HepG2 (cell line): Measurements from ENCODE around the gene VPS13D. TPM values are rescaled to one million over a fixed set of nuclear protein-coding genes. Genes with fewer than 3 reads are reported as not detected.

Source experiments
- ATAC-seq: fragments of 200-7000 bp; cut with Tn5 transposase; 3 replicates; pipeline ENCODE4 v1.9.1; 2020; ENCODE audit warnings: mild to moderate bottlenecking, moderate library complexity
- BruUV-seq: library from RNA; stranded (reverse); fragments of 400-500 nt; replicated peaks from 2 replicates; lab custom pipeline; 2021; lab: Mats Ljungman, UMichigan
- CTCF ChIA-PET: fragments of 300-600 bp; formaldehyde crosslinking; extraction: SDS; loops from one replicate; lab custom pipeline; 2021; ENCODE audit warnings: low total read pairs, inconsistent platforms, low intra/inter-chr PET ratio; lab: Yijun Ruan, JAX
- POLR2A ChIA-PET: fragments of 350-600 bp; sonication (Branson Sonifier 250); formaldehyde crosslinking; loops from one replicate; lab custom pipeline; 2020; ENCODE audit warnings: antibody characterized with exemption, inconsistent platforms; lab: Yijun Ruan, JAX
- DNase-seq: peaks from one replicate; pipeline ENCODE4 v3.0.0-alpha.2; 2015; ENCODE audit warnings: low spot score
- FAIRE-seq: peaks from 3 replicates; lab custom pipeline; 2011; peaks lifted over from hg19 to GRCh38; lab: Jason Lieb, UNC
- H2AFZ ChIP-seq: one replicate; pipeline ENCODE4 v1.6.1; 2011; ENCODE audit warnings: low read length, inconsistent platforms
- H3K27ac ChIP-seq: fragments of 300-600 bp; 3 replicates; pipeline ENCODE4 v1.8.0; 2011; ENCODE audit warnings: mixed run types, mild to moderate bottlenecking, mixed read lengths, low read length, inconsistent platforms; ENCODE audit not compliant: insufficient read depth; ENCODE audit errors: extremely low read length
- H3K27me3 ChIP-seq, 2 experiments: fragments of 200-600 bp in 1 of 2; 2 replicates in 1 of 2; 3 replicates in 1 of 2; pipeline versions ENCODE4 v1.6.0 to v1.8.0; 2011; ENCODE audit warnings: low read length in 2 of 2, mild to moderate bottlenecking in 2 of 2, moderate library complexity in 2 of 2, inconsistent platforms in 1 of 2; ENCODE audit not compliant: insufficient read depth in 2 of 2, control insufficient read depth in 1 of 2
- H3K36me3 ChIP-seq, 2 experiments: fragments of 200-600 bp in 1 of 2; replicated peaks in 1 of 2; 2 replicates in 1 of 2; 3 replicates in 1 of 2; pipeline versions ENCODE4 v1.5.1 to v1.8.0; 2011; ENCODE audit warnings: low read length in 2 of 2, inconsistent platforms in 1 of 2; ENCODE audit not compliant: insufficient read depth in 2 of 2, control insufficient read depth in 1 of 2
- H3K4me1 ChIP-seq: 2 replicates; pipeline ENCODE4 v1.5.1; 2012; ENCODE audit warnings: low read length, inconsistent platforms; ENCODE audit not compliant: insufficient read depth
- H3K4me2 ChIP-seq: 2 replicates; pipeline ENCODE4 v1.6.0; 2011; ENCODE audit warnings: low read depth, low read length, inconsistent platforms
- H3K4me3 ChIP-seq, 3 experiments: fragments of 200-600 bp in 1 of 3; sonication (generic), shearing (Covaris generic) in 1 of 3; replicated peaks in 1 of 3; 2 replicates each; pipeline ENCODE4 v1.5.1; 2011 to 2016; ENCODE audit warnings: low read length in 3 of 3, inconsistent platforms in 2 of 3, low read depth in 2 of 3, mild to moderate bottlenecking in 2 of 3, control low read depth in 1 of 3, mixed read lengths in 1 of 3; ENCODE audit not compliant: insufficient read depth in 1 of 3
- H3K79me2 ChIP-seq: one replicate; pipeline ENCODE4 v1.6.1; 2011; ENCODE audit warnings: low read length, inconsistent platforms; ENCODE audit not compliant: insufficient read depth
- H3K9ac ChIP-seq: 2 replicates; pipeline ENCODE4 v1.6.0; 2011; ENCODE audit warnings: mild to moderate bottlenecking, low read depth, low read length, inconsistent platforms; ENCODE audit not compliant: insufficient read depth
- H3K9me3 ChIP-seq: 2 replicates; pipeline ENCODE4 v1.5.1; 2012; ENCODE audit warnings: mild to moderate bottlenecking, low read length
- H4K20me1 ChIP-seq: 2 replicates; pipeline ENCODE4 v1.6.0; 2011; ENCODE audit warnings: inconsistent platforms, mild to moderate bottlenecking, low read length, moderate library complexity; ENCODE audit not compliant: insufficient read depth
- BRD4 ChIP-seq: sonication (generic); formaldehyde crosslinking; IDR thresholded peaks from 2 replicates; pipeline ENCODE4 v1.4.0; 2020; ENCODE audit warnings: missing genetic modification reagents
- EEA1 ChIP-seq: sonication (generic); formaldehyde crosslinking; IDR thresholded peaks from 2 replicates; pipeline ENCODE4 v1.5.1; 2020; ENCODE audit warnings: mild to moderate bottlenecking, missing genetic modification reagents, borderline replicate concordance
- FOSL1 ChIP-seq: sonication (generic); formaldehyde crosslinking; IDR thresholded peaks from 2 replicates; pipeline ENCODE4 v1.9.0; 2021; ENCODE audit warnings: missing genetic modification reagents, borderline replicate concordance
- ISX ChIP-seq: sonication (generic); formaldehyde crosslinking; conservative IDR thresholded peaks from 2 replicates; pipeline ENCODE4 v1.5.0; 2020; ENCODE audit warnings: missing genetic modification reagents
- KAT8 ChIP-seq: IDR thresholded peaks from 2 replicates; pipeline ENCODE4 v1.6.1; 2016; ENCODE audit warnings: missing genetic modification reagents, missing compliant biosample characterization
- MAZ ChIP-seq, 2 experiments: sonication (generic) in 1 of 2; formaldehyde crosslinking in 1 of 2; IDR thresholded peaks; 2 replicates each; pipeline versions ENCODE4 v1.5.0 to v1.6.1; 2012 to 2020; ENCODE audit warnings: low read depth in 2 of 2, mild to moderate bottlenecking in 2 of 2, borderline replicate concordance in 1 of 2, improper control_type of control experiment in 1 of 2, low read length in 1 of 2, missing genetic modification reagents in 1 of 2, moderate library complexity in 1 of 2
- REST ChIP-seq, 2 experiments: IDR thresholded peaks; 2 replicates each; pipeline ENCODE4 v1.6.1; 2011 to 2012; ENCODE audit warnings: low read length in 2 of 2, borderline replicate concordance in 1 of 2, low read depth in 1 of 2, mild to moderate bottlenecking in 1 of 2, moderate library complexity in 1 of 2
- SCMH1 ChIP-seq: sonication (generic); formaldehyde crosslinking; IDR thresholded peaks from 2 replicates; pipeline ENCODE4 v1.9.0; 2021; ENCODE audit warnings: missing genetic modification reagents, mild to moderate bottlenecking, borderline replicate concordance
- TCF12 ChIP-seq, 2 experiments: fragments of 450-650 bp in 1 of 2; sonication (generic) in 1 of 2; formaldehyde crosslinking in 1 of 2; IDR thresholded peaks; 2 replicates each; pipeline versions ENCODE4 v1.6.1 to v1.8.0; 2017 to 2022; ENCODE audit warnings: antibody characterized with exemption in 1 of 2, mild to moderate bottlenecking in 1 of 2, missing genetic modification reagents in 1 of 2, moderate library complexity in 1 of 2
- ZBTB21 ChIP-seq: sonication (generic); formaldehyde crosslinking; IDR thresholded peaks from 2 replicates; pipeline ENCODE4 v1.4.0; 2020; ENCODE audit warnings: missing genetic modification reagents
- ZNF232 ChIP-seq: sonication (generic); formaldehyde crosslinking; IDR thresholded peaks from 2 replicates; pipeline ENCODE4 v1.4.0; 2020; ENCODE audit warnings: missing genetic modification reagents, borderline replicate concordance
- ZNF234 ChIP-seq: sonication (generic); formaldehyde crosslinking; conservative IDR thresholded peaks from 2 replicates; pipeline ENCODE4 v1.5.1; 2020; ENCODE audit warnings: mild to moderate bottlenecking, missing genetic modification reagents
- ZNF530 ChIP-seq: sonication (generic); formaldehyde crosslinking; IDR thresholded peaks from 2 replicates; pipeline ENCODE4 v1.5.0; 2020; ENCODE audit warnings: low read depth, mild to moderate bottlenecking, missing genetic modification reagents
- ZNF687 ChIP-seq: sonication (generic); formaldehyde crosslinking; IDR thresholded peaks from 2 replicates; pipeline ENCODE4 v1.5.1; 2020; ENCODE audit warnings: mild to moderate bottlenecking, missing genetic modification reagents, moderate library complexity
- WGBS: methylation state at CpG from one replicate; pipeline ENCODE4 v1.1.6; 2017; ENCODE audit warnings: low lambda C conversion rate; 5-methylcytosine and 5-hydroxymethylcytosine counted together
- in situ Hi-C: cut with HindIII; loops from 2 replicates; pipeline ENCODE4 v1.10.0; 2017; ENCODE audit warnings: low pct_unique_long_range_greater_than_20kb; ENCODE audit not compliant: extremely low pct_ligation_motif_present
- intact Hi-C: fragments of 100-400 bp; cut with micrococcal nuclease; formaldehyde crosslinking; loops from one replicate; pipeline ENCODE4 v1.10.0; 2022; ENCODE audit not compliant: unreplicated experiment
- polyA plus RNA-seq, 8 experiments: library from polyadenylated mRNA; depleted of rRNA in 3 of 8; stranded (reverse) in 7 of 8; unstranded in 1 of 8; fragments of >200 nt; fragmentation: Illumina TruSeq in 4 of 8; extraction: Trizol in 4 of 8; gene quantifications; 2 replicates each; pipeline versions ENCODE4 v1.2.1 to v1.2.3, GENCODE V29; 2011 to 2016; ENCODE audit warnings: low read depth in 4 of 8, missing spikeins in 1 of 8, mixed read lengths in 1 of 8; ENCODE audit not compliant: insufficient read depth in 1 of 8
- total RNA-seq, 5 experiments: library from RNA; depleted of rRNA; stranded (reverse); fragments of >200 nt; fragmentation: Illumina TruSeq; extraction: Trizol; gene quantifications; 2 replicates each; pipeline ENCODE4 v1.2.3, GENCODE V29; 2016; ENCODE audit warnings: low read depth in 1 of 5

Gene VPS13D
- total and polyA plus RNA-seq, 2 of the 13 experiments (the other 11 are each of a cell fraction or from before 2014, with no cell fraction given), result 8.6 to 13.9 TPM

GRCh38 chr1:12539705-12540579 is 310.1 kb downstream of the VPS13D start:
- no peaks in the 10 kb centered on the region for H3K36me3 ChIP-seq
- H3K4me3 ChIP-seq, result peak overlapping the region; percentile 42 to 69 (median 43)
- CTCF ChIA-PET, result no interaction called here
- intact Hi-C loops (no loop called here), in situ Hi-C loops (no loop called here)
- no peak overlapping the region for H3K27ac ChIP-seq
- peak; percentile 53 for DNase-seq
- H3K27me3 ChIP-seq, result peaks cover 0 to 17% of the 10 kb centered on the region in 2 experiments; a peak in 2 of 5 replicates
- peaks cover 64% of the 10 kb centered on the region for H3K4me1 ChIP-seq
- no peaks in the 10 kb centered on the region for H3K79me2 ChIP-seq
- no TSS peak for BruUV-seq
- WGBS, result 11% methylated on average over 5 of the region's 34 CpGs
- H3K4me2 ChIP-seq, result peak overlapping the region; percentile 88
- no peak overlapping the region for H2AFZ ChIP-seq
- peak overlapping the region; percentile 23; the same call in 1 of the 2 replicates for H3K9ac ChIP-seq
- H3K9me3 ChIP-seq, result no peaks in the 10 kb centered on the region
- peak; percentile 12 for FAIRE-seq
- peak; percentile 84 for ATAC-seq
- H4K20me1 ChIP-seq, result no peaks in the 10 kb centered on the region
- POLR2A ChIA-PET, result interaction anchor here (0.7 to 6.3 kb wide), 9 partner anchors 10 to 138 kb away, joined by 3 to 50 read pairs (median 4); no protein-coding TSS in a partner anchor
- TF ChIP-seq ZNF232 (CRISPR knock-in tag) (no peak), BRD4 (CRISPR knock-in tag) (no peak), ZNF530 (CRISPR knock-in tag) (no peak), FOSL1 (CRISPR knock-in tag) (no peak), SCMH1 (CRISPR knock-in tag) (no peak), ISX (no peak), KAT8 (CRISPR knock-in tag) (0 out of 2 replicates have a peak, but pooled peaks have one; percentile 35), EEA1 (no peak), TCF12 (IDR thresholded peaks at IDR 0.05) (no peak), TCF12 (CRISPR knock-in tag; IDR thresholded peaks at IDR 0.05) (no peak), MAZ (IDR thresholded peaks at IDR 0.05; ENCODE audit: borderline replicate concordance, low read depth, low read length) (no peak), MAZ (CRISPR knock-in tag; IDR thresholded peaks at IDR 0.05; ENCODE audit: low read depth) (no peak; the same call in 1 of the 2 replicates), REST (IDR thresholded peaks at IDR 0.05; ENCODE audit: borderline replicate concordance in 1 of 2, low read depth in 1 of 2, low read length in 2 of 2) (no peak), ZBTB21 (CRISPR knock-in tag) (no peak), ZNF687 (peak; percentile 84), ZNF234 (CRISPR knock-in tag) (no peak)
